Central memory CD4-positive, alpha-beta T cell (primary cell): ENCODE results near the gene RNF114.

ENCODE experiments used
- DNase-seq: peaks from one replicate; pipeline ENCODE4 v3.0.0; 2022

Gene RNF114

GRCh38 chr20:49904440-49905214, 31.6 kb upstream of the RNF114 start:
- no peak for DNase-seq

- no peak for DNase-seq
These were observed 30.6 kb upstream of the RNF114 start for GRCh38 chr20:49905415-49906091.

GRCh38 chr20:49906101-49906604, 30.0 kb upstream of the RNF114 start:
- no peak for DNase-seq

- no peak for DNase-seq
These were observed 29.5 kb upstream of the RNF114 start for GRCh38 chr20:49906615-49907154.

GRCh38 chr20:49907405-49908257, 28.6 kb upstream of the RNF114 start:
- no peak for DNase-seq

GRCh38 chr20:49908258-49908565, 28.0 kb upstream of the RNF114 start:
- DNase-seq, result no peak

GRCh38 chr20:49909499-49910339, 26.5 kb upstream of the RNF114 start:
- DNase-seq, result no peak

GRCh38 chr20:49910340-49910706, 25.9 kb upstream of the RNF114 start:
- DNase-seq, result no peak

- no peak for DNase-seq
These were observed 22.7 kb upstream of the RNF114 start for GRCh38 chr20:49913399-49914047.

- no peak for DNase-seq
These were observed 21.7 kb upstream of the RNF114 start for GRCh38 chr20:49914310-49915117.

- DNase-seq, result no peak
These were observed 21.1 kb upstream of the RNF114 start for GRCh38 chr20:49915118-49915379.

GRCh38 chr20:49915380-49916145, 20.6 kb upstream of the RNF114 start, which contains the start of gene SPATA2:
TSS of gene SPATA2 (minus strand) at chr20:49915529. CDS start at chr20:49908490, 7,039 bp downstream.
- peak; percentile 92 for DNase-seq

GRCh38 chr20:49916146-49917002, 19.8 kb upstream of the RNF114 start:
- no peak for DNase-seq

- DNase-seq, result no peak
These were observed 17.8 kb upstream of the RNF114 start for GRCh38 chr20:49918446-49918845.

GRCh38 chr20:49919009-49919408, 17.2 kb upstream of the RNF114 start:
- no peak for DNase-seq

- no peak for DNase-seq
These were observed 16.7 kb upstream of the RNF114 start for GRCh38 chr20:49919461-49919860.

- no peak for DNase-seq
These were observed 11.9 kb upstream of the RNF114 start for GRCh38 chr20:49924247-49924646.

GRCh38 chr20:49925901-49926454, 10.2 kb upstream of the RNF114 start:
- DNase-seq, result no peak
